HG03558 (cell line): Measurements from ENCODE around the gene PLCG2.
A peak's percentile ranks its signal among the peaks of the same experiment; 100 is the strongest.

Experiments
- ATAC-seq: cut with Tn5 transposase; IDR thresholded peaks from one replicate; pipeline ENCODE4 v1.9.1; 2021; ENCODE audit warnings: moderate number of reproducible peaks; ENCODE audit not compliant: unreplicated experiment; ENCODE audit errors: extremely low read depth

Gene PLCG2

GRCh38 chr16:81810361-81810760 lies 31.3 kb downstream of the PLCG2 start:
- ATAC-seq = no peak

GRCh38 chr16:81810894-81811538 lies 31.9 kb downstream of the PLCG2 start:
- peak; percentile 32 for ATAC-seq

- ATAC-seq = no peak
These were observed 34.6 kb downstream of the PLCG2 start for GRCh38 chr16:81813648-81814047.

GRCh38 chr16:81814751-81815428 lies 35.8 kb downstream of the PLCG2 start:
- ATAC-seq = no peak

- ATAC-seq = no peak
These were observed 36.3 kb downstream of the PLCG2 start for GRCh38 chr16:81815429-81815766.

GRCh38 chr16:81816351-81816750 lies 37.3 kb downstream of the PLCG2 start:
- ATAC-seq = no peak

GRCh38 chr16:81816793-81817210 lies 37.7 kb downstream of the PLCG2 start:
- ATAC-seq = no peak

GRCh38 chr16:81817296-81817695 lies 38.2 kb downstream of the PLCG2 start:
- no peak for ATAC-seq

- peak; percentile 25 for ATAC-seq
These were observed 38.9 kb downstream of the PLCG2 start for GRCh38 chr16:81817789-81818567.

GRCh38 chr16:81818568-81818896 lies 39.4 kb downstream of the PLCG2 start:
- no peak for ATAC-seq

GRCh38 chr16:81818905-81819304 lies 39.8 kb downstream of the PLCG2 start:
- no peak for ATAC-seq

- no peak for ATAC-seq
These were observed 42.5 kb downstream of the PLCG2 start for GRCh38 chr16:81821436-81822128.

- ATAC-seq = peak; percentile 31
These were observed 44.0 kb downstream of the PLCG2 start for GRCh38 chr16:81823111-81823510.

GRCh38 chr16:81823734-81824133 lies 44.6 kb downstream of the PLCG2 start:
- no peak for ATAC-seq

- ATAC-seq = no peak
These were observed 47.4 kb downstream of the PLCG2 start for GRCh38 chr16:81826523-81826922.

- no peak for ATAC-seq
These were observed 51.9 kb downstream of the PLCG2 start for GRCh38 chr16:81830845-81831540.

- ATAC-seq = no peak
These were observed 52.6 kb downstream of the PLCG2 start for GRCh38 chr16:81831722-81832126.

GRCh38 chr16:81832801-81833547 lies 53.9 kb downstream of the PLCG2 start:
- ATAC-seq = no peak

GRCh38 chr16:81833751-81834150 lies 54.7 kb downstream of the PLCG2 start:
- no peak for ATAC-seq

GRCh38 chr16:81834868-81835267 lies 55.8 kb downstream of the PLCG2 start:
- no peak for ATAC-seq
